Renal cortical epithelial cell (primary cell): ENCODE data around the gene CDH15. TPM values are rescaled to one million over a fixed set of nuclear protein-coding genes. Genes with fewer than 3 reads are reported as not detected.

ENCODE experiments used
- DNase-seq: peaks from one replicate; pipeline ENCODE4 v3.0.0-alpha.2; 2011; ENCODE audit warnings: low read depth
- total RNA-seq: library from RNA; depleted of rRNA; stranded (reverse); fragments of >200 nt; gene quantifications from 2 replicates; pipeline ENCODE4 v1.2.3, GENCODE V29; 2014

Gene CDH15
- total RNA-seq, 1 donor from 2014 or later = not detected

- no peak for DNase-seq
Measured at GRCh38 chr16:89199241-89200123, 27.9 kb downstream of the CDH15 start.

GRCh38 chr16:89200124-89200849 lies 28.7 kb downstream of the CDH15 start, which contains the start of gene SLC22A31:
SLC22A31 (minus strand) TSS chr16:89200537; CDS start chr16:89200501, 36 bp downstream.
- no peak for DNase-seq

GRCh38 chr16:89200850-89201411 lies 29.4 kb downstream of the CDH15 start:
- DNase-seq = no peak

- no peak for DNase-seq
Measured at GRCh38 chr16:89201439-89202377, 30.2 kb downstream of the CDH15 start.

- DNase-seq = no peak
Measured at GRCh38 chr16:89202422-89203215, 31.1 kb downstream of the CDH15 start.

- no peak for DNase-seq
Measured at GRCh38 chr16:89207993-89208392, 36.4 kb downstream of the CDH15 start.

GRCh38 chr16:89209522-89210044 lies 38.0 kb downstream of the CDH15 start:
- DNase-seq = no peak

GRCh38 chr16:89210165-89210903 lies 38.8 kb downstream of the CDH15 start:
- no peak for DNase-seq

GRCh38 chr16:89210904-89211515 lies 39.5 kb downstream of the CDH15 start:
- DNase-seq = no peak

GRCh38 chr16:89216315-89217137 lies 45.0 kb downstream of the CDH15 start:
- DNase-seq = peak; percentile 72

GRCh38 chr16:89217138-89217387 lies 45.5 kb downstream of the CDH15 start:
- DNase-seq = no peak

- DNase-seq = peak; percentile 59
Measured at GRCh38 chr16:89217388-89218191, 46.0 kb downstream of the CDH15 start, which contains the start of gene ZNF778. ZNF778 (plus strand) TSS chr16:89217703; CDS start chr16:89221128, 3,425 bp downstream.

- no peak for DNase-seq
Measured at GRCh38 chr16:89219365-89219764, 47.8 kb downstream of the CDH15 start.

- DNase-seq = no peak
Measured at GRCh38 chr16:89221604-89222003, 50.1 kb downstream of the CDH15 start.

GRCh38 chr16:89222931-89223330 lies 51.4 kb downstream of the CDH15 start:
- no peak for DNase-seq

GRCh38 chr16:89224665-89225064 lies 53.1 kb downstream of the CDH15 start:
- DNase-seq = no peak

- DNase-seq = no peak
Measured at GRCh38 chr16:89230255-89230654, 58.7 kb downstream of the CDH15 start.

GRCh38 chr16:89232107-89232506 lies 60.6 kb downstream of the CDH15 start:
- no peak for DNase-seq
